ENCODE measurements around the gene ANKRD34A.

The ANKRD34A gene

GRCh38 chr1:145965119-145965744 is 857 bp upstream of the ANKRD34A start:
- FAIRE-seq = no peak
- no peak for TF ChIP-seq CTCF (IDR thresholded peaks at IDR 0.05; ENCODE audit: insufficient read depth, missing control alignments)
- no peak for DNase-seq (ENCODE audit: insufficient read length, low spot score)

GRCh38 chr1:145963265-145964019 is 933 bp downstream of the ANKRD34A start:
- no peak for TF ChIP-seq CTCF (IDR thresholded peaks at IDR 0.05; ENCODE audit: insufficient read depth, missing control alignments)
- DNase-seq (ENCODE audit: insufficient read length, low spot score) (no peak), FAIRE-seq (no peak)

- no peak for FAIRE-seq
- no peak for TF ChIP-seq CTCF (IDR thresholded peaks at IDR 0.05; ENCODE audit: insufficient read depth, missing control alignments)
- DNase-seq (ENCODE audit: insufficient read length, low spot score) = no peak
Measured at GRCh38 chr1:145962157-145963102, 1.9 kb downstream of the ANKRD34A start.

DNA sequence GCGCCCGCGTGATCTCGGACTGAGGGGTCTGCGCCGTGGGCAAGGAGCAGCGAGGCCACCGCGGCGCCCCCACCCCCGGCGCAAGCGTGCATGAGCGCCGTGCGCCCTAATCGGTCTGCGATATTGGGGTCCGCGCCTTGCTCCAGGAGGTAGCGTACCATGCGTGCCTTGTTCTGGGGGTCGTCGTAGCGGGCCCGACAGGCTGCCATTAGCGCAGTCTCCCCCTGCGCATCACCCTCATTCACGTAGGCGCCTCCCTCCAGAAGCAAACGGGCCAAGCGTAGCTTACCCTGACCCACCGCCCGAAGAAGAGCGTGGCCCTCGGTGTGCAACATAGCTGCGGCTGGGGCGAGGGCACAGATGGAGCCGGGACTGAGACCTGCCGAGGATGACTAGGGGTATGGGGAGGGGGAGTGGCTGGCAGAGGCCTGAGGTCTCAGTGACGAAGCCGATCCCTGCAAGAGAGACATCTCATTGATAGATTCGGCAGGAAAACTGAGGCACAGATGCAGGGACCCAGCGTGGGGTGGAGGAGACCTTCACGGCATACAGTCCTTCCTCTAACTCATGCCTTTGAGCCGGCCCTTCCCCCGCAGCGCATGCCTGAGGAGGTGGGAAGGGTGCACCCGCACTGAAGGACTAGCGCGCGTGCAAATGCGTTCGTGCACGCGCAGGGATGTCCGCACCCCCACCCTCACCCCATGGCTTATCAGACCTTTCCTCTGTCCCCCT is 2.8 kb downstream of the ANKRD34A start:
- DNase-seq (ENCODE audit: insufficient read length, low spot score) (no peak), FAIRE-seq (no peak)
- no peak for TF ChIP-seq CTCF (IDR thresholded peaks at IDR 0.05; ENCODE audit: insufficient read depth, missing control alignments)

GRCh38 chr1:145961109-145961424 is 3.3 kb downstream of the ANKRD34A start:
- TF ChIP-seq CTCF (IDR thresholded peaks at IDR 0.05; ENCODE audit: insufficient read depth, missing control alignments) = no peak
- DNase-seq (ENCODE audit: insufficient read length, low spot score) (no peak), FAIRE-seq (no peak)

DNA sequence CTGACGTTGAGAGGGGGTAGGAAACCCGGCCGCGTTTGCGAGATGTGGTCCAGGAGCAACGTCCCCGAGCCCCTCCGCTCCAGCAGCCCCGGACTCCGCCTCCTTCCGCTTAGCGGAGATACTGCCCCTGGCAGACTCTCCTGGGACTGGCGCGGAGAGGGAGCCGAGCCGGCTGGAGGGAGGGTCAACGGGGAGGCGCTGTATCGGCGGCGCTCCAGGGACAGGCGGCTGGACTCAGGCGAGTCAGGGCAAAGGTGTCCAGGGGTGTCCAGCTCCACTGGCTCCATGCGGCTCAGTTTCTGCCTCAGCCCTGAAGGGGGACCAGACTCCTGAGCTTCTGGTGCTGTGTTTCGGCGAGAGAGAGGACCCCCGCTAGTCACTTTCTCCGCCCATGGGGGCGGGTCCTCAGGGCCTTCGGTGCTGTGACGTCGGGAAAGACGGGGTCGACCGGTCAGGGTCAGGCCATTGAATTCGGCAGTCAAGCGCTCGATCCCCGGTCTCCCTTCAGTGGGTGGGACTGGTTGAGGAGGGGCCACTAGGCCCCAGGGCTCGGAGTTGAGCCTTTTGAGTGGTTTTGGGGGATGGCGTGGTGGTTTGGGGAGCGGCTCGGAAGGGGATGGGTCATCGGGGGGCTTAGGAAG is 3.8 kb downstream of the ANKRD34A start:
- TF ChIP-seq CTCF (IDR thresholded peaks at IDR 0.05; ENCODE audit: insufficient read depth, missing control alignments) = peak; percentile 5
- no peak for FAIRE-seq
- peak; percentile 92 for DNase-seq (ENCODE audit: insufficient read length, low spot score)
